Naive B cell (primary cell): ENCODE data around the gene PRDX3. TPM values are rescaled to one million over a fixed set of nuclear protein-coding genes. Genes with fewer than 3 reads are reported as not detected.

Experiments used
- ATAC-seq, 2 donors: fragments of 150-1000 bp; cut with Tn5 transposase; 2 replicates each; pipeline ENCODE4 v1.10.0; 2021; ENCODE audit warnings: low read depth in 2 of 2, mild to moderate bottlenecking in 2 of 2, moderate library complexity in 2 of 2
- DNase-seq: peaks from one replicate; pipeline ENCODE4 v3.0.0; 2022
- H3K27ac Mint-ChIP-seq, 6 donors: one replicate each; pipeline ENCODE4 v1.8.0; 2020 to 2022; ENCODE audit warnings: mild to moderate bottlenecking in 6 of 6, mixed read lengths in 6 of 6, moderate library complexity in 5 of 6, inconsistent platforms in 2 of 6
- H3K27me3 Mint-ChIP-seq, 3 donors: one replicate each; pipeline ENCODE4 v1.8.0; 2021 to 2022; ENCODE audit warnings: mixed read lengths in 3 of 3, mild to moderate bottlenecking in 1 of 3
- H3K36me3 Mint-ChIP-seq, 2 donors: one replicate each; pipeline ENCODE4 v1.8.0; 2020 to 2022; ENCODE audit warnings: mixed read lengths in 2 of 2, inconsistent platforms in 1 of 2, mild to moderate bottlenecking in 1 of 2
- H3K4me1 Mint-ChIP-seq, 3 donors: one replicate each; pipeline ENCODE4 v1.8.0; 2020 to 2022; ENCODE audit warnings: mixed read lengths in 3 of 3, inconsistent platforms in 1 of 3, mild to moderate bottlenecking in 1 of 3, moderate library complexity in 1 of 3
- H3K4me3 Mint-ChIP-seq, 8 donors: one replicate each; pipeline ENCODE4 v1.8.0; 2020 to 2022; ENCODE audit warnings: mild to moderate bottlenecking in 8 of 8, mixed read lengths in 8 of 8, moderate library complexity in 8 of 8, inconsistent platforms in 2 of 8
- H3K9me3 Mint-ChIP-seq, 7 donors: one replicate each; pipeline ENCODE4 v1.8.0; 2020 to 2022; ENCODE audit warnings: mixed read lengths in 7 of 7, mild to moderate bottlenecking in 5 of 7, inconsistent platforms in 2 of 7, moderate library complexity in 1 of 7
- polyA plus RNA-seq, 6 donors: library from polyadenylated mRNA; unstranded; fragments of 300-500 nt; fragmentation: Illumina TruSeq; gene quantifications; one replicate each; pipeline ENCODE4 v1.2.3, GENCODE V29; 2021; ENCODE audit warnings: low read depth in 6 of 6

Gene PRDX3
- polyA plus RNA-seq, 6 donors from 2014 or later = 32.2 to 63.0 (median 54.7) TPM

DNA sequence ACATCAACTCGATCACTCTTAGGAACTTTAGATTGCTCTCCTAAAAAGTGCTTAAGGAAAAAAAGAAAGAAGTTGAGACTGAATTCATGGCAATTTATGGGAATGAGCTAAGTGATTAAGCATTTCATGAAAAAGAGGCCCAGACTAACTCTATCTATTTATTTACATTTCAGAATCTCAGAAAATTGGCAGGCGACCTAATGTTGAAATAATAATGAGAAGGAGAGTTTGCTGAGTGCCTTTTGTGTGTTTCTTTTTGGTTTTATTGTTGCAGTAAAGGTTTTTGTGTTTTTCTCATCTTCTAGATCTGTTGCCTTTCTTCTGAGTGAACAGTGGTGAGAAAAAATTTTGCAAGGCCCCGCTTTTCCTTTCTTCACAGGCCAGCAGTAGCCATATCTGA lies 32.6 kb upstream of the PRDX3 start:
- Mint-ChIP-seq H3K27ac (peak overlapping the region in 5 of 6 donors; percentile 18 to 95 (median 54)), H3K9me3 (no peaks in the 10 kb centered on the region), H3K36me3 (no peaks in the 10 kb centered on the region), H3K4me3 (peak overlapping the region in 2 of 8 donors; percentile 50 to 65), H3K27me3 (no peaks in the 10 kb centered on the region), H3K4me1 (peaks cover 47 to 70% (median 54%) of the 10 kb centered on the region in 3 donors)
- DNase-seq = no peak
- ATAC-seq = no peak

DNA sequence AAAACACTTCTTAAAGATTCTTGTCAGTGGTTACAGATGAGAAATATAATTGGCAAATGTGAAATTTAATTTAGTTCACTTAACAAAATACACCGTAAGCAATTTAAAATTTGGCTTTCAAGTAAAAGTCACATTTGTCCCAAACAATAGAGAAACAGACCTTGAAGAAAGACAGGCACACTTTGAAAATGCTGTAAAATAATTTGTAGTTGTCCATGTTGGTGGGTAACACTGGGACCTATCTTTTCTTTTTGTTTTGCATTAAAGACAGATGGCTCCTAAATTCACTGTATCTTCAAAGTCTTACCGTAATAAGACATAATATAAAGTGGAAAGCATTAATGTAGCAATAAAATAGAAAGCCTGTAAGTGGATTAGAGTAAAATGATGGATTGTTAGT lies 32.0 kb upstream of the PRDX3 start:
- Mint-ChIP-seq H3K27ac (peak overlapping the region in 4 of 6 donors; percentile 18 to 95 (median 42)), H3K4me3 (peak overlapping the region in 1 of 8 donors; percentile 65), H3K36me3 (no peaks in the 10 kb centered on the region), H3K4me1 (peaks cover 49 to 69% (median 57%) of the 10 kb centered on the region in 3 donors), H3K27me3 (no peaks in the 10 kb centered on the region), H3K9me3 (no peaks in the 10 kb centered on the region)
- DNase-seq (no peak), ATAC-seq (no peak)

DNA sequence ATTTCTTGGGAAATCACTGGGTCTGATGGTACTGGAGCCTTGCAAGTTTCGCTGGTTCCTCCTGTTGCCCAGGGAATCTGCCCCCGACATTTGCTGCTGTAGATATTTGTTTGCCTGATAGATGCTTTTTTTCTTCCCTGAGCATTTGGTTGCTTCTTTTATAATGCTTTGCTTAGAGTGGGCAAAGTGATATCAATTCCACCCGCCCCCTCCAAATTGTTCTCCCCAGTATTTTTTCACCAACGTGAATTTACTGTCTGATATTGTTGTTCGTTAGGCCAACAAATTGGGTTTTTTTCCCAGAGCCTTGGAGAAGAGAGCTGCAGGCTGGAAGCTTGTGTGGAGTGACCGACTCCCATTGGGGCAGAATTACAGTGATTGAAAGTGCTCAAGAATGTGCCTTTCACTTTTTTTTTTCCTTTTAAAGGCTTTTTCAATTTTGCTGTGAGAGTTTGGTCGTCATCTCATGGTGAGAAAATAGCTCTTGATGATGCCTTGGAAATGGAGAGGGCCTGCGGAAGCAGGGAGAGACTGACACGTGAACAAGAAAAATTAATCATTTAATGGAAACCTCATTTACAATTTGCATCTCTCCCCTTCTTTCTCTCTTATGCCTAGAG lies 31.2 kb upstream of the PRDX3 start:
- no peaks in the 10 kb centered on the region for H3K9me3 Mint-ChIP-seq
- H3K27ac Mint-ChIP-seq = peak overlapping the region; percentile 95 to 99 (median 97)
- H3K36me3 Mint-ChIP-seq = no peaks in the 10 kb centered on the region
- no peak for ATAC-seq
- peaks cover 42 to 63% (median 57%) of the 10 kb centered on the region in 3 donors for H3K4me1 Mint-ChIP-seq
- H3K4me3 Mint-ChIP-seq = peak overlapping the region; percentile 88 to 99 (median 94)
- DNase-seq = no peak
- H3K27me3 Mint-ChIP-seq = no peaks in the 10 kb centered on the region

DNA sequence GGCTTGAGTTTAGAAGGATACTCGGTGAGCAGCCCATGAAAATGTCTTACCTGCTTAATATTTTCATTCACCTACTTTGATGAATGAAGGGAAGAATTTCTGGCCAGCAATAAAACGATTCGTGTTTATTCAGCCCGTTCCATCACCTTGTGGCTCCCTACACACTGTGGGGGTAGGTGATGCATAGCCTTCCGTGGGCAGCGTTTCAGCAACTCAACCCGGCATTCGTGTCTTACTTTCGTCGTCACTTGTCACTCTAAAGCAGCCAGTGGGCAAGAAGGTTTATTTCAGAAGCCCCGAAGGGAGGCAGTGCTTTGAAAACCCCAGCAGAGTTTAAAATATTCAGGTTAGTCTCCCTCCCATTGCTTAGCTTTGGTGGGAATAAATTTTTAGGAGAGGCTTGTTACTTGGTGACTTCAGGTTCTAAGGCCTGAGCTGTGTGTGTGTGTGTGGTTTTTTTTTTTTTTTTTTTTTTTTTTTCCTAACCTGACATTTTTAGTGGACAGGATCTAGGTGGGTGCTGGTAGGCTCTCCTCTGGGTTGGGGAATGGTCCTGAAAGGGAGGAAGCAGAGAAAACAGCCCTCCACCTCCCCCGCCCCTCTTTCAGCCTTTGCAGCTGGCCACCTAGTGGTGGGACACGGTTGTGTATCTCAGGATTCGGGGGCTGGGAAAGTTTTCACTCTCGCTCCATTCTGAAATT lies 30.6 kb upstream of the PRDX3 start:
- Mint-ChIP-seq H3K27me3 (no peaks in the 10 kb centered on the region), H3K4me1 (peaks cover 38 to 57% (median 51%) of the 10 kb centered on the region in 3 donors), H3K9me3 (no peaks in the 10 kb centered on the region), H3K4me3 (peak overlapping the region; percentile 88 to 99 (median 94)), H3K36me3 (no peaks in the 10 kb centered on the region), H3K27ac (peak overlapping the region; percentile 95 to 99 (median 97))
- ATAC-seq = peak; percentile 27 to 31
- DNase-seq = peak; percentile 67

DNA sequence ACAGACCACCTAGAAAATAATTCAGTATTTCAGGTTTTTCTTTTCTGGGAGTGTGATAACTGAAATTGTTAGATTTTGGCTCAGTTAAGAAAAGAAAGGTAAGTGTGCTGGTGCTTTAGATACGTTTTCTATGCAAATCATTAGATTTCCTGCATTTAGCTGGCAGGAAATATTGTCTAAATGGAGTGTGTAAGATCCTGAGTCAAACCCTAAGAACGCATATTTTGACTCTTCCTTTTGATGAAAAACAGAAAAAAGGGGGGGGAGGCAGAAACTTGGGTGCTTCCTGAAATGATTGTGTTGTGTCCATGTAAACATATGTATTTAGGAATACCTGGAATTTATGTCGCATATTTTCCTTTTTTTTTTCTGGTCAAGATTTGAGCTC lies 29.9 kb upstream of the PRDX3 start:
- no peak for DNase-seq

DNA sequence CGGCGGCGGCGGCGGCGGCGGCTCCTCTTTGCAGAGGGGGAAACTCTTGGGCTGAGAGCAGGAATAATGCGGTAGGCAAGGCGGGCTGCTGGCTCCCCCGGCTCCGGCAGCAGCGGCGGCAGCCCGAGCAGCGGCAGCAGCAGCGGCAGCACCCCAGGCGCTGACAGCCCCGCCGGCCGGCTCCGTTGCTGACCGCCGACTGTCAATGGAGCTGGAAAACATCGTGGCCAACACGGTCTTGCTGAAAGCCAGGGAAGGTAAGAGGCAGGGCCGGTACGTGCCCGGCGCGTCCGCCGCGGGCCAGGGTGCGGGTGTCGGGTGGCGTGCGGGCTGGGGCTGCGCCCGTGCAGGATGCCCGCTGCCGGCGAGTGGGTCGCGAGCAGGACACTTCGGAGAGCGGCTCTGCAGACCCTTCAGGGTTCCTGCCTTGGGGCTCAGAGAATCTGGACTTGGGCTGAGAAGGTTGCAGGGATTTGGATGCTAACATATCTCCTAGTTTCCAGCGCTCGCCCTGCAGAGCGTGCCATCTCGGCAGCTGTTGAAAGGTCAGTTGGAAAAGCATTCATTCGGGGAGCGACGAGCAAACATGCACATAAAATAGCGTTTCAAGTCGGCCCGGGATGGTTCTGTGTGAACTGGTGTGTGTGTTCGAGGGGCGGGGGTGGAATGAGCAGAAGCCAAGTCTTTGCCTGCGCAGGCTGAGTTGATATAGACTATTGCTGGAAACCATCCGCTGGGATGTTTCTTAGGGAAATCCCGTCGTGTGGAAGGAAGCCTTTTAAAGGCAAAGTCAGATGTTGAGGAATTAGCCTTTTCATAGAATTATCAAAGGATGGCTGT lies 29.3 kb upstream of the PRDX3 start:
- Mint-ChIP-seq H3K9me3 (no peaks in the 10 kb centered on the region), H3K4me1 (peaks cover 35 to 45% (median 42%) of the 10 kb centered on the region in 3 donors), H3K27ac (peak overlapping the region; percentile 93 to 99 (median 96)), H3K4me3 (peak overlapping the region; percentile 88 to 99 (median 94)), H3K27me3 (no peaks in the 10 kb centered on the region), H3K36me3 (no peaks in the 10 kb centered on the region)
- no peak for DNase-seq
- ATAC-seq = no peak

More for the DNA sequence above, 29.9 kb upstream of the PRDX3 start:
- no peak for ATAC-seq
- Mint-ChIP-seq H3K27me3 (no peaks in the 10 kb centered on the region), H3K4me1 (peaks cover 36 to 50% (median 46%) of the 10 kb centered on the region in 3 donors), H3K27ac (peak overlapping the region; percentile 95 to 99 (median 97)), H3K4me3 (peak overlapping the region; percentile 88 to 99 (median 94)), H3K9me3 (no peaks in the 10 kb centered on the region), H3K36me3 (no peaks in the 10 kb centered on the region)

DNA sequence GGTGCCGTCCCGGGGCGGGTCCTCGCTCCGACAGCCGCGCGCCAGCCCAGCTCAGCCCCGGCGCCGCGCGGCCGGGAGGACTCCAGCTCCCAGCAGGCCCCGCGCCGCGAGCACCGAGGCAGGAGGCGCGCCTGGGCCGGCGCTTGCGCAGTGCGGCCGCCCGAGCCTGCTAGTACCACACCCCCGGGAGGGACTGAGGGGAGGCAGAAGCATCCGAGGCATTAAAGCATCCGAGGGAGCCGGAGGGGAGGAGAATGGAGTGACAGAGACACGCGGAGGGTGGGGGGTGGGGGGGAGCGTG lies 28.7 kb upstream of the PRDX3 start, which contains the start of gene GRK5:
TSS of gene GRK5 (plus strand) at position 206 of the 301 bp plus-strand sequence. CDS start 347 bp downstream, outside the sequence.
- Mint-ChIP-seq H3K27me3 (no peaks in the 10 kb centered on the region), H3K4me3 (peak within 1 kb of the TSS; percentile 88 to 99 (median 96)), H3K36me3 (no peaks in the 10 kb centered on the region), H3K27ac (peak within 1 kb of the TSS; percentile 95 to 99 (median 98)), H3K4me1 (peaks cover 31 to 39% (median 36%) of the 10 kb centered on the region in 3 donors), H3K9me3 (no peaks in the 10 kb centered on the region)
- ATAC-seq (peak; percentile 76 to 78), DNase-seq (peak; percentile 98)

DNA sequence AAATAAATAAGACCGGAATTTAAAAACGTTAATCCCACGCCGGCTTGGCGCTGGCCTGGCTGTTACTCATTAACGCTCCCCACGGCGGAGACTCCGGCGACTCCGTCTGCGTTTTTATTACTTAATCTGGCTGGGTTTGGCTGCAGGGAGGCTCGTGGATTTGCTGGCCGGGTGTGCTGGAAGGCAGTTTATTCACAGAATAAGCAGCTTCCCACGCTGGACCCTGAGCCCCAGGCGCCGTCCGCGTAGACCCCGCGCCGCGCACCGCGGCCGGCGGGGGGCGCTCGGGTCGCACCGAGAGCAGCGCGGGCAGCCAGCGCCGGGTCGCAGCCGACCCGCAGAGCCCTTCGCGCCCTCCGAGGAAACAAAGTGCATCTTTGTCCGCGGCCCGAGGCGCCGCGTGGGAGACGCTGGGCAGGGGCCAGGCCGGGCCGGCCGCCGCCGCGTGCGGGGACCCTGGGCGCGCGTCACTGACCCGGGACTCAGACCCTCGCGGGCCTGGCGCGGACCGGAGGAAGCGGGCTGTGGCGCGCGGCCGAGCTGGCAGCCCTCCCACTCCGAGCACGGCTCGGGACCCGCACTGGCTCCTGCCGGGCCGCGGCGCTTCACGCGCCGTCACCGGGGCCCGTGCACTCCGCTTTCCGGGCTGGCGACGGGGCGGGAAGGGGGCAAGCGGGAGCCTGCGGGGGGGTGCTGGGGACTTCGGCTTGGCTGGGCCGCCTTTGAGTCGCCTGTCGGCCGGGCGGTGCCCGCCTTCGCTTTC lies 28.2 kb upstream of the PRDX3 start:
- Mint-ChIP-seq H3K9me3 (no peaks in the 10 kb centered on the region), H3K4me3 (peak overlapping the region; percentile 84 to 99 (median 96))
- peak; percentile 63 for ATAC-seq

DNA sequence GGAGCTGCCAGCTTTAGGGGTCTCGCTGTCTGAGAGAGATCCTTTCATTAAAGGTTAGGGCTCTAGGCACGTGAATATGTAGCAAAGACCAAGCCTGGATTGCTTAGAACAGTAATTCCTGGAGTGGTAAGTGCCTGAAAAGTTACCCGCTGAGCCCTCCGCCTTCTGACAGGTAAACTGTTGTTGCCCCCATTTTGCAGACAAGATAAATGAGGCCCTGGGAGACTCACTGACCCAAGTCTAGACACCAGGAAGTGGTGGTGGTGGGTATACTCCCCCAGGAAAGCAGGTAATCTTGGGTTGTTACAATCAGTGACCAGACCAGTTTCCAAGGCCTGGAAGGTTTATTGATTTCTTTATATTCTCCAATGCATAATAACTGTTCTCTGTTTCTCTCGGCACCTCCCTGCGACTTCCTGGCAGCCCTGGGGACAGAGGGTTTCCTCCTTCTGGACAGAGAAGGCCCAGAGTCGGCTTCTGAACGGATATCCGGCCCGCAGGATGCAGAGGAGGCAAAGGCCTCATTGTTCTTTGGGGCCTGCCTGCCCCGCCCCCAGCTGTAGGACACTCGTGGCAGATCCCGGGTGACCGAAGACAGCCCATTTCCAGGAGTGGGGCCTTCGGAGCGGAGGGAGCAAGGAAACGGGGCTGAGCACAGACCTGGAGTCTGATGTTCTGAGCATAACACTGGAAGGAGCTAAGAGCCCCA lies 27.4 kb upstream of the PRDX3 start:
- no peaks in the 10 kb centered on the region for H3K9me3 Mint-ChIP-seq
- no peaks in the 10 kb centered on the region for H3K27me3 Mint-ChIP-seq
- DNase-seq (no peak), ATAC-seq (no peak)
- peak overlapping the region; percentile 84 to 97 (median 92) for H3K4me3 Mint-ChIP-seq
- no peaks in the 10 kb centered on the region for H3K36me3 Mint-ChIP-seq
- peak overlapping the region; percentile 84 to 99 (median 98) for H3K27ac Mint-ChIP-seq
- H3K4me1 Mint-ChIP-seq = peaks cover 27 to 33% (median 27%) of the 10 kb centered on the region in 3 donors

More for the DNA sequence above, 28.2 kb upstream of the PRDX3 start:
- peak overlapping the region; percentile 95 to 99 (median 98) for H3K27ac Mint-ChIP-seq
- no peaks in the 10 kb centered on the region for H3K36me3 Mint-ChIP-seq
- DNase-seq = peak; percentile 83
- H3K27me3 Mint-ChIP-seq = no peaks in the 10 kb centered on the region
- peaks cover 31 to 34% (median 33%) of the 10 kb centered on the region in 3 donors for H3K4me1 Mint-ChIP-seq

DNA sequence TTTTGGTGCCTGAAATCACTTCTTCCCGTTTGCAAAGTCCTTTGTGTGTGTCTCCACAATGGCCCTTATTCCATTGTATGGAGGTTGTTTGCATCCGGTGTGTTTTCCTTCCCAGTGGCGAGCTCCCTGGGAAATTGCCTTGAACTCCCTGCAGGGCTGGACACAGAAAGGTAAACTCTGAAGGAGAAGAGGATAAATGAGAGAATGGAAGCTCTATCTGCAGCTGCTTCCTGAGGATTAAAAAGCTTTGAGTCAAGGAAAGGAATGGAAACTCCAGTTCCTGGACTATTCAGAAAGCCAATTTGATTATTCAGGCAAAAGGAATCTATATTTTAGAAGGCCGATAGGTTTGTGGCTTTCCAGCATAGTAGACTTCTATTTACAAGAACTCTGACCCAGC lies 24.4 kb upstream of the PRDX3 start:
- H3K27me3 Mint-ChIP-seq = peaks cover 4 to 15% (median 8%) of the 10 kb centered on the region in 3 donors
- no peak for ATAC-seq
- peak overlapping the region in 1 of 8 donors; percentile 12 for H3K4me3 Mint-ChIP-seq
- DNase-seq = no peak
- no peaks in the 10 kb centered on the region for H3K36me3 Mint-ChIP-seq
- H3K27ac Mint-ChIP-seq = no peak overlapping the region
- peaks cover 14 to 23% (median 16%) of the 10 kb centered on the region in 3 donors for H3K4me1 Mint-ChIP-seq
- no peaks in the 10 kb centered on the region for H3K9me3 Mint-ChIP-seq

DNA sequence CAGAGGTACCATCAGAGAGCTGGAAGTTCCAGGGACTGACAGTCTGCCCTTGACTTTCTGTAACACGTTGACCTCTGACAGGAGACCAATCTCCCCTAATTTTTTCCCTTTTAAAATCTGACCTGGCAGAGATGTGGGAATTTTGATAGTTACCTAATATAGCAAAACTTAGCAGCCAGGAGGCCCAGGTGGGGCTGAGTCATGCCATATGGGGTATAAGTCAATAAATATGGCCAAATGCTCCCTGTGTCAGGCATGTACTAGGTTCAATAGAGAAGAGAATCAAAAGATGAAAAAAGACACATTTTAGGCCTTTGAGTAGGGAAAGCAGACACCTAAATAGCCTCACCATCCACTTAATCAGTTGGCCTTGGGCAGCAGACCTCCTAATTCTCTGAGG lies 22.6 kb upstream of the PRDX3 start:
- peaks cover 10 to 14% (median 10%) of the 10 kb centered on the region in 3 donors for H3K4me1 Mint-ChIP-seq
- DNase-seq (no peak), ATAC-seq (no peak)
- no peaks in the 10 kb centered on the region for H3K36me3 Mint-ChIP-seq
- peaks cover 4 to 17% (median 8%) of the 10 kb centered on the region in 3 donors for H3K27me3 Mint-ChIP-seq
- no peak overlapping the region for H3K4me3 Mint-ChIP-seq
- peak overlapping the region in 2 of 6 donors; percentile 22 to 24 for H3K27ac Mint-ChIP-seq
- no peaks in the 10 kb centered on the region for H3K9me3 Mint-ChIP-seq
